NCI-H748 treated with DMSO at 0.1 percent for 48 hours (cell line): Measurements from ENCODE around the gene COG8.
A peak's percentile ranks its signal among the peaks of the same experiment; 100 is the strongest.

Source experiments
- DNase-seq: peaks from one replicate; lab custom pipeline; 2025; lab: John Stamatoyannopoulos, UW

The COG8 gene

GRCh38 chr16:69345923-69346322, 6.6 kb upstream of the COG8 start:
- no peak for DNase-seq

- no peak for DNase-seq
Observed at GRCh38 chr16:69344171-69344570, 4.8 kb upstream of the COG8 start.

GRCh38 chr16:69340095-69340644, 806 bp upstream of the COG8 start:
- DNase-seq = no peak

GRCh38 chr16:69338557-69339288, 641 bp downstream of the COG8 start:
- peak; percentile 31 for DNase-seq

GRCh38 chr16:69334696-69335095, 4.7 kb downstream of the COG8 start:
- no peak for DNase-seq

- peak; percentile 83 for DNase-seq
Observed at GRCh38 chr16:69330286-69331109, 8.9 kb downstream of the COG8 start, which contains the start of gene PDF. PDF (minus strand) TSS chr16:69330588; CDS start chr16:69330570, 18 bp downstream.

GRCh38 chr16:69329369-69330285, 9.7 kb downstream of the COG8 start:
- DNase-seq = no peak

- no peak for DNase-seq
Observed at GRCh38 chr16:69328854-69329316, 10.5 kb downstream of the COG8 start.

GRCh38 chr16:69327585-69328310, 11.6 kb downstream of the COG8 start:
- no peak for DNase-seq

- no peak for DNase-seq
Observed at GRCh38 chr16:69326172-69326873, 13.0 kb downstream of the COG8 start.

GRCh38 chr16:69325784-69326171, 13.6 kb downstream of the COG8 start:
- no peak for DNase-seq

- no peak for DNase-seq
Observed at GRCh38 chr16:69324585-69325253, 14.6 kb downstream of the COG8 start.

- DNase-seq = no peak
Observed at GRCh38 chr16:69324013-69324531, 15.3 kb downstream of the COG8 start.

- DNase-seq = no peak
Observed at GRCh38 chr16:69323415-69323814, 15.9 kb downstream of the COG8 start.

GRCh38 chr16:69322343-69322742, 17.0 kb downstream of the COG8 start:
- DNase-seq = no peak

- DNase-seq = no peak
Observed at GRCh38 chr16:69321080-69321479, 18.3 kb downstream of the COG8 start.

GRCh38 chr16:69320740-69321073, 18.7 kb downstream of the COG8 start:
- DNase-seq = no peak

GRCh38 chr16:69319826-69320739, 19.3 kb downstream of the COG8 start:
- DNase-seq = no peak

GRCh38 chr16:69319381-69319780, 20.0 kb downstream of the COG8 start:
- DNase-seq = no peak
